ENCODE results near the gene SOX21. TPM values are rescaled to one million over a fixed set of nuclear protein-coding genes. Genes with fewer than 3 reads are reported as not detected.

Gene SOX21
- total and polyA plus RNA-seq, 2 of the 8 experiments (the other 6 are each of a cell fraction or from before 2014, with no cell fraction given) = 3.9 TPM

- Histone ChIP-seq H3K4ac (replicated peaks; ENCODE audit: insufficient read length, low read depth, low read length) (no peak overlapping the region), H4K20me1 (replicated peaks in 1 of 2; ENCODE audit: control insufficient read depth in 1 of 2, insufficient read depth in 2 of 2, low read length in 2 of 2) (no peaks in the 10 kb centered on the region), H2BK120ac (replicated peaks; ENCODE audit: low read depth, low read length) (no peak overlapping the region), H3K27me3 (replicated peaks in 1 of 4; ENCODE audit: control insufficient read depth in 3 of 4, extremely low read depth in 1 of 4, insufficient read depth in 3 of 4, low read length in 3 of 4) (no peaks in the 10 kb centered on the region), H2AK5ac (ENCODE audit: low read depth, low read length) (no peak overlapping the region), H3K27ac (ENCODE audit: low read depth, low read length) (no peak overlapping the region), H2BK20ac (ENCODE audit: low read length) (no peak overlapping the region), H3K56ac (replicated peaks; ENCODE audit: insufficient read length, low read depth, low read length) (no peak overlapping the region), H2AFZ (ENCODE audit: low read length) (no peak overlapping the region), H4K8ac (ENCODE audit: extremely low read depth, insufficient read depth, low read length) (no peak overlapping the region), H3K79me1 (ENCODE audit: low read depth, low read length) (no peaks in the 10 kb centered on the region), H2BK15ac (ENCODE audit: low read length) (no peak overlapping the region), H4K91ac (replicated peaks; ENCODE audit: insufficient read length, low read length) (no peak overlapping the region), H3K23me2 (ENCODE audit: low read depth, low read length) (no peaks in the 10 kb centered on the region), H3K36me3 (ENCODE audit: control insufficient read depth in 2 of 4, insufficient read depth in 4 of 4, low read length in 3 of 4) (no peaks in the 10 kb centered on the region), H3K18ac (ENCODE audit: extremely low read depth, low read length) (no peak overlapping the region), H3K23ac (ENCODE audit: insufficient read length) (no peak overlapping the region), H2BK5ac (ENCODE audit: low read depth, low read length) (no peak overlapping the region), H2BK12ac (ENCODE audit: low read depth, low read length) (no peak overlapping the region), H3K14ac (ENCODE audit: insufficient read length) (no peak overlapping the region), H3K4me3 (ENCODE audit: extremely low read depth in 1 of 4, insufficient read depth in 2 of 4, low read depth in 3 of 4, low read length in 4 of 4) (no peak overlapping the region), H4K5ac (ENCODE audit: insufficient read length, low read depth, low read length) (no peak overlapping the region), H3K9ac (replicated peaks in 1 of 4; ENCODE audit: extremely low read depth in 1 of 4, low read depth in 3 of 4, low read length in 3 of 4) (no peak overlapping the region), H3K4me2 (ENCODE audit: insufficient read depth in 1 of 2, low read depth in 2 of 2, low read length in 2 of 2) (no peak overlapping the region), H3K9me3 (ENCODE audit: insufficient read depth in 2 of 2, low read depth in 1 of 2, low read length in 1 of 2) (no peaks in the 10 kb centered on the region), H3K4me1 (replicated peaks in 1 of 4; ENCODE audit: control insufficient read depth in 3 of 4, insufficient read depth in 4 of 4, low read length in 3 of 4) (no peaks in the 10 kb centered on the region; a peak in 2 of 7 replicates), H3K79me2 (ENCODE audit: control insufficient read depth in 1 of 2, insufficient read depth in 2 of 2, low read length in 2 of 2) (no peaks in the 10 kb centered on the region)
- ChIA-PET CTCF (ENCODE audit: partially characterized antibody) (interaction anchor here (0.8 to 3.8 kb wide), 8 partner anchors 12 to 732 kb away, joined by 3 to 23 read pairs (median 4); no protein-coding TSS in a partner anchor), POLR2A (ENCODE audit: partially characterized antibody) (interaction anchor here (1.4 kb wide), 1 partner anchor 36 kb away, joined by 6 read pairs; no protein-coding TSS in a partner anchor)
- FAIRE-seq = no peak
- TF ChIP-seq JUND (IDR thresholded peaks at IDR 0.05; ENCODE audit: low read length) = no peak
- TF ChIP-seq TBP (IDR thresholded peaks at IDR 0.05; ENCODE audit: low read depth, low read length) = no peak
- TF ChIP-seq RFX5 (IDR thresholded peaks at IDR 0.05; ENCODE audit: borderline replicate concordance, low read depth, low read length) = no peak
- TF ChIP-seq HDAC2 (IDR thresholded peaks at IDR 0.05; ENCODE audit: borderline replicate concordance in 1 of 2, low read depth in 2 of 2, low read length in 2 of 2) = no peak
- TF ChIP-seq POU5F1 (IDR thresholded peaks at IDR 0.05; ENCODE audit: low read depth, low read length) = no peak
- TF ChIP-seq BACH1 (IDR thresholded peaks at IDR 0.05; ENCODE audit: low read length) = no peak
- no peak for TF ChIP-seq ATF3 (IDR thresholded peaks at IDR 0.05; ENCODE audit: insufficient read depth, low read depth, low read length)
- no peak for TF ChIP-seq FOSL1 (IDR thresholded peaks at IDR 0.05; ENCODE audit: insufficient read depth, low read depth, low read length)
- no peak for TF ChIP-seq TAF1 (IDR thresholded peaks at IDR 0.05; ENCODE audit: low read depth, low read length)
- no peak for TF ChIP-seq NANOG (IDR thresholded peaks at IDR 0.05; ENCODE audit: insufficient read depth, low read depth, low read length, poor library complexity, severe bottlenecking)
- WGBS, 2 experiments (ENCODE audit: extremely low coverage in 1 of 2, insufficient coverage in 1 of 2, insufficient read length in 1 of 2, insufficient replicate concordance in 2 of 2, low coverage in 1 of 2, low lambda C conversion rate in 2 of 2, missing lambda C conversion rate in 1 of 2) = 87% methylated on average over 2 of the region's 2 CpGs; no CpG with 5 or more reads in 1 of the 2 experiments
- no peak for DNase-seq (ENCODE audit: low read depth in 1 of 2, low spot score in 2 of 2)
These were observed 39.9 kb downstream of the SOX21 start for GRCh38 chr13:94672400-94672799.
